ENCODE results near the gene EPRS1.

DNA sequence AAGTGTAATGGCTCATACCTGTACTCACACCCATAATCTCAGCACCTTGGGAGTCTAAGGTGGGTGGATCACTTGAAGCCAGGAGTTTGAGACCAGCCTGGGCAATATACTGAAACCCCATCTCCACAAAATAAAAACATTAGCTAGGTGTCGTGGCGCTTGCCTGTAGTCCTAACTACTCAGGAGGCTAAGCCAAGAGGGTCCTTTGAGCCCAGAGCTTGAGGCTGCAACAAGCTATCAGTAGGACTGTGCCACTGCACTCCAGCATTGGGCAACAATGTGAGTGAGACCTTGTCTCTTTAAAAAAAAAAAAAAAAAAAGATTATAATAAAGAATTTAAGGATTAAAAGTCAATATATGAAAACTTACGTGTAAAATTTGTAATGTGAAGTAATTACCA is 31.6 kb upstream of the EPRS1 start:
- no peak for TF ChIP-seq POLR2A (IDR thresholded peaks at IDR 0.05; ENCODE audit: insufficient read depth in 1 of 2, low read depth in 2 of 2, low read length in 2 of 2)
- TF ChIP-seq, protein P1, sequence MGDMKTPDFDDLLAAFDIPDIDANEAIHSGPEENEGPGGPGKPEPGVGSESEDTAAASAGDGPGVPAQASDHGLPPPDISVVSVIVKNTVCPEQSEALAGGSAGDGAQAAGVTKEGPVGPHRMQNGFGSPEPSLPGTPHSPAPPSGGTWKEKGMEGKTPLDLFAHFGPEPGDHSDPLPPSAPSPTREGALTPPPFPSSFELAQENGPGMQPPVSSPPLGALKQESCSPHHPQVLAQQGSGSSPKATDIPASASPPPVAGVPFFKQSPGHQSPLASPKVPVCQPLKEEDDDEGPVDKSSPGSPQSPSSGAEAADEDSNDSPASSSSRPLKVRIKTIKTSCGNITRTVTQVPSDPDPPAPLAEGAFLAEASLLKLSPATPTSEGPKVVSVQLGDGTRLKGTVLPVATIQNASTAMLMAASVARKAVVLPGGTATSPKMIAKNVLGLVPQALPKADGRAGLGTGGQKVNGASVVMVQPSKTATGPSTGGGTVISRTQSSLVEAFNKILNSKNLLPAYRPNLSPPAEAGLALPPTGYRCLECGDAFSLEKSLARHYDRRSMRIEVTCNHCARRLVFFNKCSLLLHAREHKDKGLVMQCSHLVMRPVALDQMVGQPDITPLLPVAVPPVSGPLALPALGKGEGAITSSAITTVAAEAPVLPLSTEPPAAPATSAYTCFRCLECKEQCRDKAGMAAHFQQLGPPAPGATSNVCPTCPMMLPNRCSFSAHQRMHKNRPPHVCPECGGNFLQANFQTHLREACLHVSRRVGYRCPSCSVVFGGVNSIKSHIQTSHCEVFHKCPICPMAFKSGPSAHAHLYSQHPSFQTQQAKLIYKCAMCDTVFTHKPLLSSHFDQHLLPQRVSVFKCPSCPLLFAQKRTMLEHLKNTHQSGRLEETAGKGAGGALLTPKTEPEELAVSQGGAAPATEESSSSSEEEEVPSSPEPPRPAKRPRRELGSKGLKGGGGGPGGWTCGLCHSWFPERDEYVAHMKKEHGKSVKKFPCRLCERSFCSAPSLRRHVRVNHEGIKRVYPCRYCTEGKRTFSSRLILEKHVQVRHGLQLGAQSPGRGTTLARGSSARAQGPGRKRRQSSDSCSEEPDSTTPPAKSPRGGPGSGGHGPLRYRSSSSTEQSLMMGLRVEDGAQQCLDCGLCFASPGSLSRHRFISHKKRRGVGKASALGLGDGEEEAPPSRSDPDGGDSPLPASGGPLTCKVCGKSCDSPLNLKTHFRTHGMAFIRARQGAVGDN (CRISPR knock-in tag; IDR thresholded peaks at IDR 0.05), result no peak
